Measurements from ENCODE around the gene TBX5. TPM values are rescaled to one million over a fixed set of nuclear protein-coding genes. Genes with fewer than 3 reads are reported as not detected.

TBX5 gene
- total and polyA plus RNA-seq, 2 of the 4 experiments (the other 2 are of a cell fraction) = 13.3 to 14.7 TPM

- peak overlapping the region; percentile 84 for H3K18ac ChIP-seq (ENCODE audit: low read depth, low read length)
- peaks cover 5% of the 10 kb centered on the region for H3K9me1 ChIP-seq (ENCODE audit: insufficient read depth, low read length)
- BruUV-seq (replicated peaks) = no TSS peak
- H4K20me1 ChIP-seq (ENCODE audit: insufficient read depth, low read length) = no peaks in the 10 kb centered on the region; the same call in none of the 2 replicates
- H3K23ac ChIP-seq (ENCODE audit: low read depth, low read length) = peak overlapping the region; percentile 87
- H4K91ac ChIP-seq (ENCODE audit: insufficient read depth, low read depth, low read length) = peak overlapping the region; percentile 89
- peak overlapping the region; percentile 88 for H2AK5ac ChIP-seq (ENCODE audit: low read depth, low read length)
- peaks cover 7 to 44% of the 10 kb centered on the region in 2 experiments for H3K79me1 ChIP-seq (ENCODE audit: low read depth in 1 of 2, low read length in 2 of 2)
- dilution Hi-C loops (cut with HindIII; ENCODE audit: low sequenced_read_pairs, unreplicated experiment) (no loop called here), in situ Hi-C loops (cut with MboI; ENCODE audit: low sequenced_read_pairs) (loop anchor here (5.0 to 25.0 kb wide), 4 partner anchors 78 to 1212 kb away; partner anchors contain the start of genes DDX54 and RITA1), intact Hi-C loops (cut with micrococcal nuclease) (loop anchor here (5.0 kb wide), 4 partner anchors 232 to 432 kb away; partner anchors contain the start of gene RBM19)
- H3K27ac ChIP-seq (ENCODE audit: insufficient read depth, low read length) = peak overlapping the region; percentile 99
- peak overlapping the region; percentile 88 to 91 for H4K8ac ChIP-seq (ENCODE audit: low read depth in 2 of 2, low read length in 2 of 2)
- 0% methylated on average over 4 of the region's 30 CpGs; no CpG with 5 or more reads in 1 of the 2 experiments for WGBS, 2 experiments (ENCODE audit: extremely low coverage in 2 of 2, insufficient read length in 1 of 2)
- H3K4me1 ChIP-seq (ENCODE audit: control insufficient read depth, insufficient read depth, low read length) = peaks cover 44% of the 10 kb centered on the region
- peak overlapping the region; percentile 95 for H2AK9ac ChIP-seq (replicated peaks; ENCODE audit: low read depth, low read length, poor library complexity)
- H2BK120ac ChIP-seq (ENCODE audit: low read depth, low read length) = peak overlapping the region; percentile 94
- peak; percentile 7; the same call in 1 of the 2 replicates for ATAC-seq (ENCODE audit: low read depth)
- peak overlapping the region; percentile 71 for H3K14ac ChIP-seq (replicated peaks; ENCODE audit: low read depth, low read length)
- peak overlapping the region; percentile 90; the same call in 2 of the 3 replicates for H2BK15ac ChIP-seq (ENCODE audit: low read depth, low read length)
- peak overlapping the region; percentile 92 for H4K5ac ChIP-seq (ENCODE audit: low read depth, low read length)
- peak; percentile 95 for DNase-seq
- peak overlapping the region; percentile 97 for H3K9ac ChIP-seq (ENCODE audit: low read depth, low read length)
- peak overlapping the region; percentile 17 for H3K4me3 ChIP-seq (ENCODE audit: insufficient read depth, low read depth, low read length)
- peak overlapping the region; percentile 95 for H3K4ac ChIP-seq (ENCODE audit: low read depth, low read length)
- ChIA-PET POLR2A (ENCODE audit: unreplicated experiment) (no interaction called here), CTCF (interaction anchor here (0.5 kb wide), 1 partner anchor 58 kb away, joined by 3 read pairs; no protein-coding TSS in a partner anchor)
- peaks cover 49% of the 10 kb centered on the region; the same call in 1 of the 2 replicates for H3K36me3 ChIP-seq (ENCODE audit: control insufficient read depth, insufficient read depth, low read length)
- peak overlapping the region; percentile 73 for H2AFZ ChIP-seq (replicated peaks; ENCODE audit: low read length, poor library complexity)
- H2BK5ac ChIP-seq (ENCODE audit: low read depth, low read length, poor library complexity, severe bottlenecking) = peak overlapping the region; percentile 95
- peak overlapping the region; percentile 46 for H2BK20ac ChIP-seq (ENCODE audit: low read depth, low read length)
- peak overlapping the region; percentile 84 for H3K56ac ChIP-seq (ENCODE audit: extremely low read depth, insufficient read depth, low read length)
- TF ChIP-seq POLR2A (IDR thresholded peaks at IDR 0.05; ENCODE audit: low read depth, low read length) (no peak; the same call in 1 of the 2 replicates), CHD1 (IDR thresholded peaks at IDR 0.05; ENCODE audit: low read depth, low read length) (0 out of 2 replicates have a peak, but pooled peaks have one; percentile 15), MAZ (IDR thresholded peaks at IDR 0.05; ENCODE audit: borderline replicate concordance, low read depth, low read length) (peak; percentile 56; the same call in 1 of the 2 replicates)
- H3K9me3 ChIP-seq (ENCODE audit: control insufficient read depth, insufficient read depth, low read length) = no peaks in the 10 kb centered on the region
- H3K4me2 ChIP-seq (ENCODE audit: low read depth, low read length) = peak overlapping the region; percentile 70
- no peaks in the 10 kb centered on the region for H3K27me3 ChIP-seq (ENCODE audit: control insufficient read depth, insufficient read depth, low read length)
Measured at GRCh38 chr12:114399664-114400211, 6.2 kb downstream of the TBX5 start.
